ENCODE results near the gene BSN. TPM values are rescaled to one million over a fixed set of nuclear protein-coding genes. Genes with fewer than 3 reads are reported as not detected.

BSN gene
- total RNA-seq, 1 experiment from 2014 or later: 0.92 TPM

DNA sequence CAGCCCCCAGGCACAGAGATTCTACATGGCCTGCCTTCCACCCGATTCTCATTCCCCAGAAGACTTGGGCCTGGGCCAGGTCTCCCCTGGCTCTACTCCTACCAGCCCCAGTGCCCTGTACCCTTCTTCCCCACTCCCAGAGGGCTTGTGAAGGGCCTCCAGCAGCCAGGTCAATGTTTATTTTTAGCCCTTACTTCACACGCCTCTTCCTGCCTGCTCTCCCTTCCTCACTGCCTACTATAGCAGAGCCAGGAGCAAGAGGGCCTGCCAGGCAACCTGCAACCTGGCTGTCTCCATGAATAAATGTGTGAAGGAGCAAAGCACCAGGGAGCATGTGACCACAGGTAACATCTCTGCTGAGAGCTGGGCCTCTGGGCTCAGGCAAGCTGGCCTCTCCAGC, 93.5 kb downstream of the BSN start:
- CTCF ChIA-PET: no interaction called here
- Mint-ChIP-seq H3K4me3 (ENCODE audit: low read depth, unreplicated experiment) (no peak overlapping the region), H3K36me3 (ENCODE audit: insufficient read depth, unreplicated experiment) (no peaks in the 10 kb centered on the region), H3K4me1 (ENCODE audit: low read depth, unreplicated experiment) (peaks cover 9% of the 10 kb centered on the region), H3K9me3 (ENCODE audit: low read depth, unreplicated experiment) (no peaks in the 10 kb centered on the region), H3K27ac (ENCODE audit: unreplicated experiment) (no peak overlapping the region), H3K27me3 (ENCODE audit: unreplicated experiment) (peaks cover 25% of the 10 kb centered on the region)
- intact Hi-C loops (cut with micrococcal nuclease; ENCODE audit: unreplicated experiment): no loop called here
- no TSS peak for BruUV-seq (replicated peaks)
- DNase-seq: no peak
- TF ChIP-seq, protein P1, sequence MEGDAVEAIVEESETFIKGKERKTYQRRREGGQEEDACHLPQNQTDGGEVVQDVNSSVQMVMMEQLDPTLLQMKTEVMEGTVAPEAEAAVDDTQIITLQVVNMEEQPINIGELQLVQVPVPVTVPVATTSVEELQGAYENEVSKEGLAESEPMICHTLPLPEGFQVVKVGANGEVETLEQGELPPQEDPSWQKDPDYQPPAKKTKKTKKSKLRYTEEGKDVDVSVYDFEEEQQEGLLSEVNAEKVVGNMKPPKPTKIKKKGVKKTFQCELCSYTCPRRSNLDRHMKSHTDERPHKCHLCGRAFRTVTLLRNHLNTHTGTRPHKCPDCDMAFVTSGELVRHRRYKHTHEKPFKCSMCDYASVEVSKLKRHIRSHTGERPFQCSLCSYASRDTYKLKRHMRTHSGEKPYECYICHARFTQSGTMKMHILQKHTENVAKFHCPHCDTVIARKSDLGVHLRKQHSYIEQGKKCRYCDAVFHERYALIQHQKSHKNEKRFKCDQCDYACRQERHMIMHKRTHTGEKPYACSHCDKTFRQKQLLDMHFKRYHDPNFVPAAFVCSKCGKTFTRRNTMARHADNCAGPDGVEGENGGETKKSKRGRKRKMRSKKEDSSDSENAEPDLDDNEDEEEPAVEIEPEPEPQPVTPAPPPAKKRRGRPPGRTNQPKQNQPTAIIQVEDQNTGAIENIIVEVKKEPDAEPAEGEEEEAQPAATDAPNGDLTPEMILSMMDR (IDR thresholded peaks at IDR 0.05; ENCODE audit: unreplicated experiment): no peak

DNA sequence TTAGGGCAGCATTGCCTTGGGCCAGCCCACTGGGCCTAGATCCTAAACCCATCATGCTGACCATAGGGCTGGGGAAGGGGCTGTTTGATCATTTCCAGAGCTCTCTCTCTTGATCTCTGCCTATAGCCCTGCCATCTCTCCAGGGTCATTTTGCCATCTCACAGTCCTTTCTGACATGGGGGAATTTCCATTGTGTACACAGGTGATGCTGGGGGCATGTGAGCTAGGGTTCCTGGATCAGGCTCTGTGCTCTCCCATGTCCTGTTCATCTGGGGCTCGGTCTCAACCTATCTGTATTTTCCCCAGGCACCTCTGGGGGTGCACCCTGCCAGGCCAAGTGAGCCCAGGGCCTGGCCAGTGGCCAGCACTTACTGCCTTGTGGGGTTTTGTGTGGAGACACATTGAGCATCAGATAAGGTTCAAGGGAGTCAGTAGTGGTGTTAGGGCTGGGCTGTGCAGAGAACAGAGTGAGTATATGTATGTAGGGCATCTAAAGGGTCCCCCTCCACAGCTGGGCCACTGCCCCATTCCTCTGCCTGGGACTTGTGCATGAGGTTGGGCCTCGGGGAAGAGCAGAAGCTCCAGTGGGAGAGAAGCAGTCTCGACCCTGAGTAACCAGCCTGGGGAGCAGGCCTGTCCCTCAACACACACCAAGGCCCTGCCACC, 94.2 kb downstream of the BSN start:
- Mint-ChIP-seq H3K4me3 (ENCODE audit: low read depth, unreplicated experiment) (no peak overlapping the region), H3K27me3 (ENCODE audit: unreplicated experiment) (peaks cover 25% of the 10 kb centered on the region), H3K9me3 (ENCODE audit: low read depth, unreplicated experiment) (no peaks in the 10 kb centered on the region), H3K4me1 (ENCODE audit: low read depth, unreplicated experiment) (peaks cover 9% of the 10 kb centered on the region), H3K36me3 (ENCODE audit: insufficient read depth, unreplicated experiment) (no peaks in the 10 kb centered on the region), H3K27ac (ENCODE audit: unreplicated experiment) (no peak overlapping the region)
- intact Hi-C loops (cut with micrococcal nuclease; ENCODE audit: unreplicated experiment): no loop called here
- no peak for DNase-seq
- CTCF ChIA-PET: no interaction called here
- BruUV-seq (replicated peaks): no TSS peak
- TF ChIP-seq, protein P1 (IDR thresholded peaks at IDR 0.05; ENCODE audit: unreplicated experiment): no peak

DNA sequence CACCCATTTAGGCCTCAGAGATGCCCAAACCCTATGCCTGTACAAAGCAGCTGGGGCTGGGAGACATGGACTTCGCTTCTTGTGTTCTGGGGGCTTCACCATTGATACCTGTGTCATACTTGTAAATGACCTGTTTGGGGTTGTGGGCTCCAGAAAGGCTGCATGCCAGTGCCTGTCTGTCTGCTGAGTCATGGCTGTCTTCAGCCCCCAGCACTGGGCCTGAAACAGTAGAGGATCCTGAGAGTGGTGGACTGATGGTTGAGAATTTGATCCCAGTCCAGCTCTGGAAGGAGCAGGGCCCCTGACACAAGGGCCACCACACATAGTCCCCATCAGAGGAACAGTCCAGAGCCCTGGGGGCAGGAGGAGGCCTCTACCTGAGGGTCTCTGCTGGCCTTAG, 95.3 kb downstream of the BSN start:
- intact Hi-C loops (cut with micrococcal nuclease; ENCODE audit: unreplicated experiment): no loop called here
- Mint-ChIP-seq H3K27ac (ENCODE audit: unreplicated experiment) (no peak overlapping the region), H3K4me1 (ENCODE audit: low read depth, unreplicated experiment) (peaks cover 9% of the 10 kb centered on the region), H3K4me3 (ENCODE audit: low read depth, unreplicated experiment) (no peak overlapping the region), H3K36me3 (ENCODE audit: insufficient read depth, unreplicated experiment) (no peaks in the 10 kb centered on the region), H3K27me3 (ENCODE audit: unreplicated experiment) (peaks cover 25% of the 10 kb centered on the region), H3K9me3 (ENCODE audit: low read depth, unreplicated experiment) (no peaks in the 10 kb centered on the region)
- DNase-seq: no peak
- TF ChIP-seq, protein P1 (IDR thresholded peaks at IDR 0.05; ENCODE audit: unreplicated experiment): no peak
- BruUV-seq (replicated peaks): no TSS peak
- CTCF ChIA-PET: interaction anchor here (0.6 kb wide), 1 partner anchor 148 kb away, joined by 7 read pairs; no protein-coding TSS in a partner anchor

DNA sequence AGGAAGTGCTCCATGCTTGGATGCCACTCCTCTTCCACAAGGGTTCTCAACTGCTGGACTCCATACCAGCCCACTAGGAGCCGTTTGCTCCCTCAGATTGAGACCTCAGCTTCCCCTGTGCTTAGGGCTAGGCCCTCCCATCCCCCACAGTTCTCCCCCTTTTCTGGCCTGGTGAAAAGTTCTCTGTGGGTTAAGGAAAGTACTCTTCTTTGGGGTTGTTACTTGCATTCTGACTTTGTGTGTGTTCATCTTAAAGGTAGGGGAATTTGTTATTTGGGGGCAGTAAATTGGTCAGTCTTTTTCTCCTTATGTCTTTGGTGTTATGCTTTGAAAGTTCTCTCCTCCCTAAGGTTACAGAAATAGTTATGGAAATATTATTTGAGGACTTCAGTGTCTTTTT, 95.9 kb downstream of the BSN start:
- BruUV-seq (replicated peaks): no TSS peak
- intact Hi-C loops (cut with micrococcal nuclease; ENCODE audit: unreplicated experiment): no loop called here
- CTCF ChIA-PET: interaction anchor here (0.6 kb wide), 1 partner anchor 149 kb away, joined by 7 read pairs; no protein-coding TSS in a partner anchor
- H3K9me3 Mint-ChIP-seq (ENCODE audit: low read depth, unreplicated experiment): no peaks in the 10 kb centered on the region
- no peak overlapping the region for H3K27ac Mint-ChIP-seq (ENCODE audit: unreplicated experiment)
- H3K4me3 Mint-ChIP-seq (ENCODE audit: low read depth, unreplicated experiment): no peak overlapping the region
- no peak for DNase-seq
- no peaks in the 10 kb centered on the region for H3K36me3 Mint-ChIP-seq (ENCODE audit: insufficient read depth, unreplicated experiment)
- H3K4me1 Mint-ChIP-seq (ENCODE audit: low read depth, unreplicated experiment): peaks cover 9% of the 10 kb centered on the region
- TF ChIP-seq, protein P1 (IDR thresholded peaks at IDR 0.05; ENCODE audit: unreplicated experiment): no peak
- H3K27me3 Mint-ChIP-seq (ENCODE audit: unreplicated experiment): peaks cover 19% of the 10 kb centered on the region
